Adrenal gland (tissue), 12 donors: Measurements from ENCODE around the gene DOCK10. TPM values are rescaled to one million over a fixed set of nuclear protein-coding genes. Genes with fewer than 3 reads are reported as not detected.

ENCODE experiments used
- DNase-seq, 7 donors: peaks; one replicate each; pipeline ENCODE4 v3.0.0-alpha.2; 2019 to 2020
- H3K27ac ChIP-seq, 5 donors: fragments of 200-600 bp; sonication (generic) in 4 of 5; 1 replicate in 3 of 5; 2 replicates in 2 of 5; pipeline versions ENCODE4 v1.5.1 to v1.8.0; 2016 to 2020; ENCODE audit warnings: mild to moderate bottlenecking in 1 of 5
- H3K27me3 ChIP-seq: fragments of 200-600 bp; 2 replicates; pipeline ENCODE4 v1.8.0; 2021
- H3K36me3 ChIP-seq, 2 donors: fragments of 200-600 bp; replicated peaks in 1 of 2; 1 replicate in 1 of 2; 2 replicates in 1 of 2; pipeline versions ENCODE4 v1.5.1 to v1.8.0; 2018 to 2022
- H3K4me1 ChIP-seq, 2 donors: fragments of 200-600 bp; replicated peaks in 1 of 2; 1 replicate in 1 of 2; 2 replicates in 1 of 2; pipeline versions ENCODE4 v1.5.1 to v1.8.0; 2018 to 2021
- H3K4me3 ChIP-seq, 4 donors: fragments of 200-600 bp; sonication (generic) in 3 of 4; one replicate each; pipeline ENCODE4 v1.5.1; 2016 to 2018
- H3K9me3 ChIP-seq, 3 donors: fragments of 200-600 bp; sonication (generic) in 1 of 3; replicated peaks in 1 of 3; 1 replicate in 2 of 3; 2 replicates in 1 of 3; pipeline versions ENCODE4 v1.5.1 to v1.8.0; 2016 to 2021
- POLR2A ChIP-seq, 2 donors: fragments of 450-650 bp; IDR thresholded peaks; one replicate each; pipeline ENCODE4 v1.6.1; 2017; ENCODE audit warnings: antibody characterized with exemption in 2 of 2, mild to moderate bottlenecking in 2 of 2, moderate library complexity in 1 of 2
- WGBS, 4 donors: extraction: QIAGEN DNeasy Blood & Tissue Kit in 2 of 4; methylation state at CpG; one replicate each; pipeline versions ENCODE4 v1.1.5 to v1.1.7; 2013 to 2017; 5-methylcytosine and 5-hydroxymethylcytosine counted together
- intact Hi-C, 2 donors: fragments of 100-400 bp; cut with DNase I; formaldehyde crosslinking; loops; one replicate each; pipeline versions ENCODE4 v1.14.1 to v1.15.0; 2022 to 2023
- polyA plus RNA-seq, 3 donors: library from polyadenylated mRNA; stranded (reverse); fragments of 200-250 nt in 2 of 3; fragments of 350-450 nt in 1 of 3; fragmentation: Illumina TruSeq in 1 of 3; extraction: RNeasy Lipid Tissue Mini Kit (QIAGEN cat#74804) in 1 of 3; gene quantifications; one replicate each; pipeline ENCODE4 v1.2.3, GENCODE V29; 2013 to 2014
- total RNA-seq, 9 donors: library from RNA; depleted of rRNA in 4 of 9; stranded (reverse); fragments of >200 nt in 4 of 9; fragments of 120-200 nt in 1 of 9; fragmentation: NEBNext Ultra II Directional in 1 of 9; extraction: Animal tissue kit (Norgen Biotek cat#: 25700) in 1 of 9; gene quantifications; one replicate each; pipeline versions ENCODE4 v1.1.0 to v1.2.4, GENCODE V29; 2013 to 2023
- TF ChIP-seq, protein P1 (sequence below), 6 experiments: fragments of 450-650 bp in 4 of 6; fragments of 200-600 bp in 2 of 6; sonication (generic) in 1 of 6; IDR thresholded peaks; 1 replicate in 5 of 6; 2 replicates in 1 of 6; pipeline versions ENCODE4 v1.5.1 to v1.8.0; 2016 to 2021; ENCODE audit warnings: antibody characterized with exemption in 6 of 6, mild to moderate bottlenecking in 2 of 6, moderate library complexity in 1 of 6
- donor health status: healthy with polysubstance abuse.
- donor health status: Bipolar disorder and iron deficiency.
- donor health status: DM: yes; HTN: yes; CAD: no.
- donor health status: DM: no; HTN: no; CAD: no.
- donor health status: DM: no; HTN: no; CAD: no.
- donor health status: DM: yes; HTN: yes; CAD: no.

DOCK10 gene
- total and polyA plus RNA-seq, 12 donors = 6.2 to 40.8 (median 20.0) TPM

DNA sequence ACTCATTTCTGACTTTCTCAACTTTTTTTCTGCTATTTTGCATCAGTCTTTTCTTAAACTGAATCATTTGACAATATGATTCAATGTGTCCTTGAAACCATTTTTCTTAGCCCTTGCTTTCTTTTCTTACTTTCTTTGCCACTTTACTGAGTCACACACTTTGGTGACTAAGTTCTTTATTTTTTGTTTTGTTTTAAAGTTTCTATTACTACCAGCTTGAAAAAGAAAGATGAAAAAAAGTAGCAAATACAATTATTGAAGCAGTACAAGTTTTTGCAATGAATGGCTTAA lies 116.5 kb downstream of the DOCK10 start:
- no peaks in the 10 kb centered on the region for H3K9me3 ChIP-seq
- H3K27ac ChIP-seq = peak overlapping the region; percentile 6 to 68 (median 44)
- no peaks in the 10 kb centered on the region for H3K36me3 ChIP-seq
- peaks cover 22 to 23% of the 10 kb centered on the region in 2 donors for H3K4me1 ChIP-seq
- TF ChIP-seq, protein P1, sequence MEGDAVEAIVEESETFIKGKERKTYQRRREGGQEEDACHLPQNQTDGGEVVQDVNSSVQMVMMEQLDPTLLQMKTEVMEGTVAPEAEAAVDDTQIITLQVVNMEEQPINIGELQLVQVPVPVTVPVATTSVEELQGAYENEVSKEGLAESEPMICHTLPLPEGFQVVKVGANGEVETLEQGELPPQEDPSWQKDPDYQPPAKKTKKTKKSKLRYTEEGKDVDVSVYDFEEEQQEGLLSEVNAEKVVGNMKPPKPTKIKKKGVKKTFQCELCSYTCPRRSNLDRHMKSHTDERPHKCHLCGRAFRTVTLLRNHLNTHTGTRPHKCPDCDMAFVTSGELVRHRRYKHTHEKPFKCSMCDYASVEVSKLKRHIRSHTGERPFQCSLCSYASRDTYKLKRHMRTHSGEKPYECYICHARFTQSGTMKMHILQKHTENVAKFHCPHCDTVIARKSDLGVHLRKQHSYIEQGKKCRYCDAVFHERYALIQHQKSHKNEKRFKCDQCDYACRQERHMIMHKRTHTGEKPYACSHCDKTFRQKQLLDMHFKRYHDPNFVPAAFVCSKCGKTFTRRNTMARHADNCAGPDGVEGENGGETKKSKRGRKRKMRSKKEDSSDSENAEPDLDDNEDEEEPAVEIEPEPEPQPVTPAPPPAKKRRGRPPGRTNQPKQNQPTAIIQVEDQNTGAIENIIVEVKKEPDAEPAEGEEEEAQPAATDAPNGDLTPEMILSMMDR (IDR thresholded peaks at IDR 0.05) = no peak
- TF ChIP-seq POLR2A (IDR thresholded peaks at IDR 0.05) = no peak
- intact Hi-C loops = no loop called here
- no peak overlapping the region for H3K4me3 ChIP-seq
- no peak for DNase-seq
- H3K27me3 ChIP-seq = no peaks in the 10 kb centered on the region

DNA sequence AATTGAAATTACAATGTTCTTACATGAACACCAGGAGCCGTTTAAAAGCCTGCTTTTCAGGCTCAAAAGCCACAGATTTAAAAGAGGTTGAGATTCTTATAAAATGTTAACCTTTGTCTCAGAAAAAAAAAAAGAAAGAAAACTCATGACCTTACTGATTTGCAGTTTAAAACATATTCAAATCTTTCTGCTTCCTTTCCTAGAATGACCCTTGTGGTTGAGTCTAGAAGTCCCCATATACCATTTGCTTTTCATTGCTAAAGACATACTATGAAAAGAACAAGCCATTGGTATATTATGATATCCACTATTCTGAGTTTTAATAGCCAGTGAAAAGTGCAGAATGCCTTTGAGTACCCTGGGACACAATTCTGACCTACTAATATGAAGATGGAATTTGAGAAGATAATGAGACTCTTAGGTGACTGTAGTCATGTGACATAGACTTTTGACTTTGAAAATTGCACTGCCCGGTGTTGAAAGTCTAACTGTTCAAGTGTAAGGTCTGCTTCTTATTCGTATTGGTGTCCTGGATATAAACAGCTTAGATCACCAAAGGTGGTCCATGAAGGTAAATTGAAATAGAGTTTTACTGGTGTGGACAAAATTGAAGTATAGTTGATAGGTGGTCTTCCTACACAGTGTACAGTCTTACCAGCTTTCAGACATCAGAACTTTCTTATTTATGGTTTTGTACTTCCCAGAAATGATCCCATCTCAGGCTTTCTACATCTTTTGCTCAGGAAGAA lies 117.0 kb downstream of the DOCK10 start:
- no peaks in the 10 kb centered on the region for H3K27me3 ChIP-seq
- H3K36me3 ChIP-seq = no peaks in the 10 kb centered on the region
- peak overlapping the region in 4 of 5 donors; percentile 18 to 64 (median 40) for H3K27ac ChIP-seq
- TF ChIP-seq, protein P1 (IDR thresholded peaks at IDR 0.05) = no peak
- TF ChIP-seq POLR2A (IDR thresholded peaks at IDR 0.05) = no peak
- WGBS, 4 donors = 72 to 83% (median 76%) methylated on average over 3 of the region's 3 CpGs
- no peak for DNase-seq
- H3K4me1 ChIP-seq = peaks cover 22 to 23% of the 10 kb centered on the region in 2 donors
- no peak overlapping the region for H3K4me3 ChIP-seq
- intact Hi-C loops = no loop called here
- H3K9me3 ChIP-seq = no peaks in the 10 kb centered on the region

DNA sequence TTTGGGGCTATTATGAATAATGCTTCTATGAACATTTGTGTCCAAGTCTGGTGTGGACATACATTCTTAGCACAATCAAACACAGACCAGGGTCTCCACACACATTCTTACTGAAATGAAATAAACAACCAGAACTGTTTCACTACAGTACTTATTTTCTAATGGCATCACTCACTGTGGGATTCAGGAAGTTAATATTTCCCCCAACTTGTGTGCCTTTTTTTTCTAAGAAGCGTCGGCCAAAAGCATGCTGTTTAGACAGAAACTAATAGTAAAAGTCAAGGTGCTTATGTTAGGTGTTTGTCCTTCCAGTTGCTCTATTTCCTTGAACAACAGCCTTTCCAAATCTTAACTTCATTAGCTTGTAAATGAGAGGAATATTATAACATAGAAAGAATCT lies 117.6 kb downstream of the DOCK10 start:
- H3K27me3 ChIP-seq = no peaks in the 10 kb centered on the region
- peak overlapping the region in 2 of 5 donors; percentile 30 to 64 for H3K27ac ChIP-seq
- TF ChIP-seq POLR2A (IDR thresholded peaks at IDR 0.05) = no peak
- TF ChIP-seq, protein P1 (IDR thresholded peaks at IDR 0.05) = no peak
- H3K36me3 ChIP-seq = no peaks in the 10 kb centered on the region
- DNase-seq = no peak
- H3K4me3 ChIP-seq = no peak overlapping the region
- H3K9me3 ChIP-seq = no peaks in the 10 kb centered on the region
- 43 to 50% (median 45%) methylated on average over 2 of the region's 2 CpGs for WGBS, 4 donors
- H3K4me1 ChIP-seq = peaks cover 22 to 23% of the 10 kb centered on the region in 2 donors
- intact Hi-C loops = no loop called here

DNA sequence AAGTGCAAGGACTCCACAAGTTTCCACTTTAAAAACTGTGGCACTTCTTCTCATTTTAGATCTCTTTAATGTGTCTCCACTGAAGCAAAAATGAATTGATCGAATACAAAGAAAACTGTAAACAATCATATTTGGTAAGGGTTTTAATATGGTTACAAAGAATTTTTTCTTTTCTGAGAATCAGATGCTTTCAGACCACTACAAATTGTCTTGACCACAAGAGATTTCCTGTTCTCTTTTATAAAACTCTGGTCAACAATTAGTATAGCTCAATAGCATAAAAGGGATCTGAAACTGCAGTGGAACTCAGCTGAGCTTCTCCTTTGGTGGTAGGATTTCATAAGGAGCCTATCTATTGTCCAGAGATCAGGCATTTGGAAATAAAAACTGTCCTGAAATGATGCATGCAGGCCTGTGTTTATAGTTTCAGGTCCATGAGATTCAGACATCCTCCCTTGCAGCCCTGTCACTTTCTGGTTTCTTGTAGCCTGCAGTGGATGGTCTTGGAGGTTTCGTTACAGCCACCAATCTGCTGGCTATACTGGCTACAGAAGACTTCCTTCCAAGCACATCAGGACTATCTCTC lies 120.0 kb downstream of the DOCK10 start:
- H3K27ac ChIP-seq = peak overlapping the region in 1 of 5 donors; percentile 5
- no peak for TF ChIP-seq POLR2A (IDR thresholded peaks at IDR 0.05)
- TF ChIP-seq, protein P1 (IDR thresholded peaks at IDR 0.05) = no peak
- H3K4me3 ChIP-seq = no peak overlapping the region
- H3K4me1 ChIP-seq = peaks cover 22 to 23% of the 10 kb centered on the region in 2 donors
- 38 to 66% (median 58%) methylated on average over 2 of the region's 2 CpGs for WGBS, 4 donors
- no peaks in the 10 kb centered on the region for H3K27me3 ChIP-seq
- DNase-seq = no peak
- H3K9me3 ChIP-seq = no peaks in the 10 kb centered on the region
- no peaks in the 10 kb centered on the region for H3K36me3 ChIP-seq
- intact Hi-C loops = no loop called here
